ENCODE measurements around the gene EGLN3.

DNA sequence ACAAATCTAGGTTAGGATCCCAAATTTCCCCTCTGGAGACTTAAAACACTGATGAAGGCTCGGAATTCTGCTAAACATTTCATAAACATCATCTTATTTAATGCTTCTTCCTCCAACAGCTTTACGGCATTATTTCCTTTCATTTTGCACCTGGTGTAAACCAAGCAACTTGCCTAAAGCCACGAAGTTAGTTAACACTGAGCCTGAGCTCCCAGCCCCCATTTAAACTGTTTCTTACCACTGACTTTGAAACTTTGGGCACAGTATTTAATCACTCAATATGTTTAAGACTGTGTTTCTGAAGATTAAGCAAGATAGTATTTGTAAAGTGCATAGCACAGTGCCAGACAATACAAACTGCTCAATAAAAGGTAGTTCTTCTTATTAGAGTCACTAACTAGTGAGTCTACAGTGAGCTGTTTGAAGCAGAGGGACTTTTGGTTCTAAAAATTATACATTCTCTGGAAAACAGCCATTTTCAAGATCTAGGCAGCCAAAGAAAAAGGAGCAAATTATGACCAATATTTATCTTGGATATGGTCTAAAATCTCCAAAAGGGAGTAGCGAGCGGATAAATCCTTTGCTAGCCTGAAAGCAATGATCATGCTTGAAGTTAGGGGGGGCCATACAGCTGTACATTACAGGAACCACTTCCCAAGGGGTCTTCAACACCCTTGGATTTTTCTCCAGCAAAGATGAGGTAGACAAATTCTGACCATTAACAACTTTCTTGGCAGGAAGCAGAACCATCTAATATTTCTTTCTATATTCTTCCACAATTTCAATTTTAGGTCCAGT is 4.0 kb downstream of the EGLN3 start:
- TF ChIP-seq, protein P1, sequence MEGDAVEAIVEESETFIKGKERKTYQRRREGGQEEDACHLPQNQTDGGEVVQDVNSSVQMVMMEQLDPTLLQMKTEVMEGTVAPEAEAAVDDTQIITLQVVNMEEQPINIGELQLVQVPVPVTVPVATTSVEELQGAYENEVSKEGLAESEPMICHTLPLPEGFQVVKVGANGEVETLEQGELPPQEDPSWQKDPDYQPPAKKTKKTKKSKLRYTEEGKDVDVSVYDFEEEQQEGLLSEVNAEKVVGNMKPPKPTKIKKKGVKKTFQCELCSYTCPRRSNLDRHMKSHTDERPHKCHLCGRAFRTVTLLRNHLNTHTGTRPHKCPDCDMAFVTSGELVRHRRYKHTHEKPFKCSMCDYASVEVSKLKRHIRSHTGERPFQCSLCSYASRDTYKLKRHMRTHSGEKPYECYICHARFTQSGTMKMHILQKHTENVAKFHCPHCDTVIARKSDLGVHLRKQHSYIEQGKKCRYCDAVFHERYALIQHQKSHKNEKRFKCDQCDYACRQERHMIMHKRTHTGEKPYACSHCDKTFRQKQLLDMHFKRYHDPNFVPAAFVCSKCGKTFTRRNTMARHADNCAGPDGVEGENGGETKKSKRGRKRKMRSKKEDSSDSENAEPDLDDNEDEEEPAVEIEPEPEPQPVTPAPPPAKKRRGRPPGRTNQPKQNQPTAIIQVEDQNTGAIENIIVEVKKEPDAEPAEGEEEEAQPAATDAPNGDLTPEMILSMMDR (IDR thresholded peaks at IDR 0.05 in 4 of 5, conservative IDR thresholded peaks at IDR 0.05 in 1 of 5), result no peak
- no peak for TF ChIP-seq POLR2A (IDR thresholded peaks at IDR 0.05)
